Suprapubic skin (tissue), 4 donors: ENCODE results near the gene ZDHHC22.

Experiments
- CTCF ChIP-seq, 2 donors: fragments of 200-600 bp in 1 of 2; fragments of 450-650 bp in 1 of 2; sonication (generic) in 1 of 2; IDR thresholded peaks; one replicate each; pipeline ENCODE4 v1.5.1; 2016 to 2019; ENCODE audit warnings: antibody characterized with exemption in 2 of 2, mild to moderate bottlenecking in 1 of 2, moderate library complexity in 1 of 2
- POLR2A ChIP-seq, 2 donors: fragments of 450-650 bp; IDR thresholded peaks; one replicate each; pipeline ENCODE4 v1.6.1; 2017; ENCODE audit warnings: antibody characterized with exemption in 2 of 2, mild to moderate bottlenecking in 2 of 2, moderate library complexity in 2 of 2
- POLR2AphosphoS5 ChIP-seq, 3 donors: sonication (generic); formaldehyde crosslinking; IDR thresholded peaks; one replicate each; pipeline ENCODE4 v1.6.1; 2017; ENCODE audit warnings: antibody characterized with exemption in 3 of 3

- TF ChIP-seq CTCF (IDR thresholded peaks at IDR 0.05): no peak
- no peak for TF ChIP-seq POLR2A (IDR thresholded peaks at IDR 0.05)
- TF ChIP-seq POLR2AphosphoS5 (IDR thresholded peaks at IDR 0.05): no peak
Observed at GRCh38 chr14:77113644-77114043, 27.9 kb downstream of the ZDHHC22 start.
